NCI-H1417 (cell line): ENCODE data around the gene HRK.
A peak's percentile ranks its signal among the peaks of the same experiment; 100 is the strongest.
"Not testable (repeated sequence)": the region's sequence is repeated elsewhere in the genome, so short reads cannot be mapped to it uniquely, and the experiment has no call there.

Experiments used
- DNase-seq, 3 experiments: peaks; one replicate each; lab custom pipeline; 2025; lab: John Stamatoyannopoulos, UW

The HRK gene

DNA sequence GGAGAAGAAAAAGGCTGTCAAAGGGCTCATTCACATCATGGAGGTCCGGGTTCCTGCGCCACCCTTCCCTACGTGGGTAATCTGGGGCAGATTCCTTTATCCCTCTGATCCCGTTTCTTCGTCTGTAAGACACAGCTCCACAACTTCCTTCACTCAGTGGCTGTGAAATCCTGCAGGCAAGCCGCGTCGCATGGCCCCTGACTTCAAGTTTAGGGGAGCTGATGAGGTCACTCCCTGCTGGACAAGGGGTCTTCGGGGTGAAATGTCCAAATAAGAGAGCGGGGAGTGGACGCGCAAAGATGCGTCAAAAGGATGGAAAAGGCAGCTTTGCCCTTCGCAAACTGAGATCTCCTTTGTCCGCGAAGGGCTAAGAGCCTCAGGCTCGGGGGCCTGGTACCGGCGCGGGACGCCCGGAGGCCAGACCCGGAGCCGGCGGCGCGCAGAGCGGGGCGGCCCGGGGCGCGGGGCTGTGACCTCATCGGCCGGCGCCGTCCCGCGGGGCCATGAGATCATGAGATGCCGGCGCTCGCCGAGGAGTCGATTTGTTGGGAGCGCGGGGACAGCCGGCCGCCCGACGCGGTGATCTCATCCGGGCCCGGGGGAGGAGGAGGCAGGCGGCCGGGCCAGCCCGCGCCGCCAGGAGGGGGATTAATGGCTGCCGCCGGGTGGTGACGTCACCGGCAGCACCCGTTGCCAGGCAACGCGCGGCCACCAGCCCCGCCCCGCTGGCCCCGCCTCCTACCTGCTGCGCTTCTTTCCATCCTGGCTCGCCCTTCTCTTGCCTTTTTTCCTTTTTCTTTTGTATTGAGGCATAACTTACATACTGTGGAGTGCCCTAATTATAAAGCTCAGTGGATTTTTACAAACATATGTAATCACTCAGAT is 62.1 kb downstream of the HRK start:
- peak; percentile 94 to 96 (median 95) for DNase-seq

GRCh38 chr12:116818341-116818856 is 62.8 kb downstream of the HRK start:
- peak in 2 of 3 experiments; percentile 33 to 36 for DNase-seq

GRCh38 chr12:116814766-116815165 is 66.5 kb downstream of the HRK start:
- not testable (repeated sequence) for DNase-seq

- no peak for DNase-seq
These were observed 67.8 kb downstream of the HRK start for GRCh38 chr12:116813271-116814041.

- DNase-seq, result no peak
These were observed 69.0 kb downstream of the HRK start for GRCh38 chr12:116812238-116812637.

- peak in 1 of 3 experiments; percentile 30 for DNase-seq
These were observed 72.8 kb downstream of the HRK start for GRCh38 chr12:116808113-116809105.

- no peak for DNase-seq
These were observed 73.7 kb downstream of the HRK start for GRCh38 chr12:116807546-116807945.

GRCh38 chr12:116806845-116807440 is 74.3 kb downstream of the HRK start:
- no peak for DNase-seq
